SK-N-SH (cell line): Measurements from ENCODE around the gene CD99L2. TPM values are rescaled to one million over a fixed set of nuclear protein-coding genes. Genes with fewer than 3 reads are reported as not detected.

ENCODE experiments used
- CTCF ChIA-PET: fragments of 300-600, 350-600 bp; formaldehyde crosslinking; extraction: SDS; loops from one replicate; lab custom pipeline; 2021; lab: Yijun Ruan, JAX
- POLR2A ChIA-PET: fragments of 350-600 bp; sonication (Branson Sonifier 250); formaldehyde crosslinking; extraction: SDS; loops from one replicate; lab custom pipeline; 2020; ENCODE audit warnings: antibody characterized with exemption, inconsistent platforms; lab: Yijun Ruan, JAX
- DNase-seq: peaks from one replicate; pipeline ENCODE4 v3.0.0; 2012
- H2AFZ ChIP-seq: fragments of 200-600 bp; sonication (generic); 2 replicates; pipeline ENCODE4 v1.8.1; 2016; ENCODE audit warnings: antibody characterized with exemption, mild to moderate bottlenecking, low read depth
- H3F3A ChIP-seq: fragments of 200-600 bp; sonication (generic); replicated peaks from 2 replicates; pipeline ENCODE3; 2016; ENCODE audit warnings: antibody characterized with exemption, mild to moderate bottlenecking; ENCODE audit not compliant: insufficient read depth
- H3K27ac ChIP-seq, 2 experiments: fragments of 200-500 bp in 1 of 2; fragments of 200-600 bp in 1 of 2; sonication (Bioruptor generic) in 1 of 2; sonication (generic), shearing (Covaris generic) in 1 of 2; 2 replicates each; pipeline versions ENCODE4 v1.5.1 to v1.6.1; 2014 to 2016; ENCODE audit warnings: low read depth in 2 of 2, inconsistent platforms in 1 of 2, low read length in 1 of 2, mild to moderate bottlenecking in 1 of 2, mixed read lengths in 1 of 2
- H3K27me3 ChIP-seq: fragments of 200-600 bp; sonication (generic), shearing (Covaris generic); 2 replicates; pipeline ENCODE4 v1.6.1; 2016; ENCODE audit warnings: mixed run types; ENCODE audit not compliant: insufficient read depth
- H3K36me3 ChIP-seq, 2 experiments: fragments of 200-500 bp in 1 of 2; fragments of 200-600 bp in 1 of 2; sonication (Bioruptor generic) in 1 of 2; sonication (generic) in 1 of 2; replicated peaks in 1 of 2; 2 replicates each; pipeline versions ENCODE3 to v1.5.1; 2014 to 2016; ENCODE audit warnings: low read length in 1 of 2, mild to moderate bottlenecking in 1 of 2; ENCODE audit not compliant: insufficient read depth in 2 of 2, control insufficient read depth in 1 of 2
- H3K4me1 ChIP-seq, 2 experiments: fragments of 200-500 bp in 1 of 2; fragments of 200-600 bp in 1 of 2; sonication (Bioruptor generic) in 1 of 2; sonication (generic), shearing (Covaris generic) in 1 of 2; 2 replicates each; pipeline versions ENCODE4 v1.5.1 to v1.6.1; 2014 to 2016; ENCODE audit warnings: low read depth in 1 of 2, low read length in 1 of 2, mixed run types in 1 of 2; ENCODE audit not compliant: insufficient read depth in 2 of 2, control insufficient read depth in 1 of 2
- H3K4me2 ChIP-seq: fragments of 200-600 bp; sonication (generic), shearing (Covaris generic); 2 replicates; pipeline ENCODE4 v1.6.1; 2017; ENCODE audit warnings: mixed run types
- H3K4me3 ChIP-seq, 2 experiments: fragments of 200-500 bp in 1 of 2; fragments of 200-600 bp in 1 of 2; sonication (Bioruptor generic) in 1 of 2; sonication (generic), shearing (Covaris generic) in 1 of 2; 2 replicates each; pipeline versions ENCODE4 v1.5.1 to v1.8.1; 2014 to 2016; ENCODE audit warnings: low read depth in 2 of 2, inconsistent platforms in 1 of 2, low read length in 1 of 2, mild to moderate bottlenecking in 1 of 2, mixed read lengths in 1 of 2, moderate library complexity in 1 of 2
- H3K79me2 ChIP-seq: fragments of 200-600 bp; sonication (generic); 2 replicates; pipeline ENCODE4 v1.8.1; 2017; ENCODE audit warnings: mild to moderate bottlenecking; ENCODE audit not compliant: insufficient read depth
- H3K9ac ChIP-seq: fragments of 200-600 bp; sonication (generic); 2 replicates; pipeline ENCODE4 v1.6.1; 2017; ENCODE audit warnings: mixed run types
- H3K9me2 ChIP-seq: fragments of 200-600 bp; sonication (generic); 2 replicates; pipeline ENCODE4 v1.6.1; 2017; ENCODE audit warnings: mixed run types
- H3K9me3 ChIP-seq: fragments of 200-600 bp; sonication (generic); 2 replicates; pipeline ENCODE4 v1.6.1; 2017; ENCODE audit warnings: mixed run types, mild to moderate bottlenecking, moderate library complexity
- H4K20me1 ChIP-seq: fragments of 200-600 bp; sonication (generic); 2 replicates; pipeline ENCODE4 v1.6.1; 2017; ENCODE audit warnings: mild to moderate bottlenecking, mixed run types; ENCODE audit not compliant: insufficient read depth
- CHD2 ChIP-seq: fragments of 150-350 bp; IDR thresholded peaks from 2 replicates; pipeline ENCODE4 v1.6.1; 2018; ENCODE audit warnings: low read length; ENCODE audit not compliant: partially characterized antibody
- EP300 ChIP-seq, 2 experiments: IDR thresholded peaks; 2 replicates each; pipeline versions ENCODE4 v1.4.0 to v1.6.1; 2012; ENCODE audit warnings: borderline replicate concordance in 1 of 2, low read depth in 1 of 2, low read length in 1 of 2
- EZH2phosphoT487 ChIP-seq: fragments of 200-600 bp; sonication (generic); IDR thresholded peaks from 2 replicates; pipeline ENCODE4 v1.6.1; 2017; ENCODE audit warnings: low read depth, mixed run types, mild to moderate bottlenecking, antibody characterized with exemption, moderate library complexity, borderline replicate concordance
- MAX ChIP-seq: IDR thresholded peaks from 2 replicates; pipeline ENCODE4 v1.4.0; 2012; ENCODE audit warnings: low read depth
- MEF2A ChIP-seq: IDR thresholded peaks from 2 replicates; pipeline ENCODE4 v1.4.0; 2012; ENCODE audit warnings: low read depth, borderline replicate concordance
- MXI1 ChIP-seq: IDR thresholded peaks from 2 replicates; pipeline ENCODE4 v1.6.1; 2012; ENCODE audit warnings: mild to moderate bottlenecking, low read depth, low read length, improper control_type of control experiment
- NRF1 ChIP-seq: IDR thresholded peaks from 2 replicates; pipeline ENCODE4 v1.6.1; 2012; ENCODE audit warnings: low read depth, mild to moderate bottlenecking, low read length
- POLR2AphosphoS5 ChIP-seq: IDR thresholded peaks from 2 replicates; pipeline ENCODE4 v1.6.1; 2012; ENCODE audit warnings: low read depth, low read length
- REST ChIP-seq: IDR thresholded peaks from 2 replicates; pipeline ENCODE4 v1.6.1; 2012; ENCODE audit warnings: mild to moderate bottlenecking, low read depth, low read length, moderate library complexity
- RXRA ChIP-seq: IDR thresholded peaks from 2 replicates; pipeline ENCODE4 v1.4.0; 2012; ENCODE audit warnings: low read depth, mild to moderate bottlenecking, borderline replicate concordance
- SIN3A ChIP-seq: IDR thresholded peaks from 2 replicates; pipeline ENCODE4 v1.6.1; 2012; ENCODE audit warnings: low read depth, mild to moderate bottlenecking, low read length, moderate library complexity, borderline replicate concordance
- SMC3 ChIP-seq: IDR thresholded peaks from 2 replicates; pipeline ENCODE4 v1.6.1; 2012; ENCODE audit warnings: low read depth, low read length, improper control_type of control experiment
- TCF12 ChIP-seq: IDR thresholded peaks from 2 replicates; pipeline ENCODE4 v1.4.0; 2012
- TEAD4 ChIP-seq: IDR thresholded peaks from 2 replicates; pipeline ENCODE4 v1.4.0; 2012; ENCODE audit warnings: mild to moderate bottlenecking, borderline replicate concordance; ENCODE audit not compliant: insufficient read depth
- YY1 ChIP-seq: IDR thresholded peaks from 2 replicates; pipeline ENCODE4 v1.4.0; 2012; ENCODE audit warnings: low read depth, mild to moderate bottlenecking
- WGBS: methylation state at CpG from one replicate; pipeline ENCODE4 v1.1.6; 2017; ENCODE audit warnings: low lambda C conversion rate; 5-methylcytosine and 5-hydroxymethylcytosine counted together
- polyA plus RNA-seq, 3 experiments: library from polyadenylated mRNA; depleted of rRNA; stranded (reverse); fragments of >200 nt; gene quantifications; 2 replicates each; pipeline ENCODE4 v1.2.3, GENCODE V29; 2012
- TF ChIP-seq, protein P1 (sequence below): IDR thresholded peaks from 2 replicates; pipeline ENCODE4 v1.4.0; 2012; ENCODE audit warnings: low read depth, borderline replicate concordance

CD99L2 gene
- polyA plus RNA-seq, 1 of the 3 experiments (the other 2 are of a cell fraction) = 57.7 TPM

GRCh38 chrX:150897421-150898320 is 797 bp downstream of the CD99L2 start:
- Histone ChIP-seq H3K4me1 (no peaks in the 10 kb centered on the region; a peak in 1 of 4 replicates), H4K20me1 (no peaks in the 10 kb centered on the region), H3K9me2 (no peaks in the 10 kb centered on the region), H2AFZ (peak overlapping the region; percentile 41; the same call in 1 of the 2 replicates)
- WGBS = 3% methylated on average over 10 of the region's 22 CpGs
- DNase-seq = peak; percentile 34
- no peak for TF ChIP-seq REST
- TF ChIP-seq, all 33 proteins: peak for 0
- Histone ChIP-seq H3K36me3 (no peaks in the 10 kb centered on the region), H3F3A (no peaks in the 10 kb centered on the region), H3K4me2 (peak overlapping the region; percentile 67; the same call in 1 of the 2 replicates), H3K27me3 (no peaks in the 10 kb centered on the region), H3K9me3 (no peaks in the 10 kb centered on the region), H3K4me3 (peak overlapping the region; percentile 55 to 65), H3K9ac (peak overlapping the region; percentile 80), H3K27ac (no peak overlapping the region; a peak in 1 of 4 replicates), H3K79me2 (peaks cover 14% of the 10 kb centered on the region; the same call in 1 of the 2 replicates)
- ChIA-PET POLR2A (interaction anchor here (0.7 kb wide), 1 partner anchor 10 kb away, joined by 3 read pairs; no protein-coding TSS in a partner anchor), CTCF (no interaction called here)

GRCh38 chrX:150896632-150897031 is 1.8 kb downstream of the CD99L2 start:
- ChIA-PET POLR2A (no interaction called here), CTCF (no interaction called here)
- H3K79me2 ChIP-seq = peaks cover 17% of the 10 kb centered on the region; the same call in 1 of the 2 replicates
- DNase-seq = no peak
- 44% methylated on average over 3 of the region's 6 CpGs for WGBS
- H3K4me3 ChIP-seq = no peak overlapping the region
- no peak overlapping the region for H2AFZ ChIP-seq
- H3K36me3 ChIP-seq = no peaks in the 10 kb centered on the region
- H3F3A ChIP-seq = no peaks in the 10 kb centered on the region
- H3K27me3 ChIP-seq = no peaks in the 10 kb centered on the region
- no peak overlapping the region for H3K9ac ChIP-seq
- H3K27ac ChIP-seq = no peak overlapping the region
- H3K9me2 ChIP-seq = no peaks in the 10 kb centered on the region
- TF ChIP-seq CHD2 = no peak
- TF ChIP-seq, protein P1, sequence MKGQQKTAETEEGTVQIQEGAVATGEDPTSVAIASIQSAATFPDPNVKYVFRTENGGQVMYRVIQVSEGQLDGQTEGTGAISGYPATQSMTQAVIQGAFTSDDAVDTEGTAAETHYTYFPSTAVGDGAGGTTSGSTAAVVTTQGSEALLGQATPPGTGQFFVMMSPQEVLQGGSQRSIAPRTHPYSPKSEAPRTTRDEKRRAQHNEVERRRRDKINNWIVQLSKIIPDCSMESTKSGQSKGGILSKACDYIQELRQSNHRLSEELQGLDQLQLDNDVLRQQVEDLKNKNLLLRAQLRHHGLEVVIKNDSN = no peak
- no peak for TF ChIP-seq EZH2phosphoT487
- no peak for TF ChIP-seq SIN3A
- TF ChIP-seq MEF2A = no peak
- no peak for TF ChIP-seq MAX
- no peak for TF ChIP-seq POLR2AphosphoS5
- no peak for TF ChIP-seq YY1
- TF ChIP-seq SMC3 = no peak
- TF ChIP-seq NRF1 = no peak
- TF ChIP-seq RXRA = no peak
- TF ChIP-seq EP300 (IDR thresholded peaks at IDR 0.05; ENCODE audit: borderline replicate concordance in 1 of 2, low read depth in 1 of 2, low read length in 1 of 2) = no peak
- no peak for TF ChIP-seq TEAD4
- TF ChIP-seq TCF12 = no peak
- no peak for TF ChIP-seq MXI1
- no peaks in the 10 kb centered on the region; a peak in 1 of 4 replicates for H3K4me1 ChIP-seq
- no peaks in the 10 kb centered on the region for H3K9me3 ChIP-seq
- no peaks in the 10 kb centered on the region for H4K20me1 ChIP-seq
- no peak overlapping the region for H3K4me2 ChIP-seq
